Muscle layer of duodenum (tissue), 2 donors: ENCODE measurements around the gene USP13.

Experiments
- H3K27ac ChIP-seq: one replicate; pipeline ENCODE4 v1.7.0; 2013; ENCODE audit warnings: mild to moderate bottlenecking, low read length
- H3K27me3 ChIP-seq: one replicate; pipeline ENCODE4 v1.7.0; 2013; ENCODE audit warnings: low read depth, mild to moderate bottlenecking, control low read depth, low read length
- H3K36me3 ChIP-seq, 2 donors: one replicate each; pipeline ENCODE4 v1.7.0; 2013; ENCODE audit warnings: low read length in 2 of 2, control low read depth in 1 of 2, mild to moderate bottlenecking in 1 of 2; ENCODE audit not compliant: insufficient read depth in 2 of 2, control insufficient read depth in 1 of 2
- H3K4me1 ChIP-seq, 2 donors: one replicate each; pipeline ENCODE4 v1.7.0; 2013; ENCODE audit warnings: low read length in 2 of 2, mild to moderate bottlenecking in 2 of 2, control low read depth in 1 of 2, moderate library complexity in 1 of 2; ENCODE audit not compliant: insufficient read depth in 2 of 2, control insufficient read depth in 1 of 2
- H3K4me3 ChIP-seq, 2 donors: one replicate each; pipeline ENCODE4 v1.7.0; 2013; ENCODE audit warnings: low read length in 2 of 2, low read depth in 1 of 2, mild to moderate bottlenecking in 1 of 2
- H3K9me3 ChIP-seq, 2 donors: one replicate each; pipeline ENCODE4 v1.7.0; 2013; ENCODE audit warnings: low read length in 2 of 2, control low read depth in 1 of 2, mild to moderate bottlenecking in 1 of 2; ENCODE audit not compliant: control insufficient read depth in 1 of 2
- donor health status: healthy.

The USP13 gene, protein sequence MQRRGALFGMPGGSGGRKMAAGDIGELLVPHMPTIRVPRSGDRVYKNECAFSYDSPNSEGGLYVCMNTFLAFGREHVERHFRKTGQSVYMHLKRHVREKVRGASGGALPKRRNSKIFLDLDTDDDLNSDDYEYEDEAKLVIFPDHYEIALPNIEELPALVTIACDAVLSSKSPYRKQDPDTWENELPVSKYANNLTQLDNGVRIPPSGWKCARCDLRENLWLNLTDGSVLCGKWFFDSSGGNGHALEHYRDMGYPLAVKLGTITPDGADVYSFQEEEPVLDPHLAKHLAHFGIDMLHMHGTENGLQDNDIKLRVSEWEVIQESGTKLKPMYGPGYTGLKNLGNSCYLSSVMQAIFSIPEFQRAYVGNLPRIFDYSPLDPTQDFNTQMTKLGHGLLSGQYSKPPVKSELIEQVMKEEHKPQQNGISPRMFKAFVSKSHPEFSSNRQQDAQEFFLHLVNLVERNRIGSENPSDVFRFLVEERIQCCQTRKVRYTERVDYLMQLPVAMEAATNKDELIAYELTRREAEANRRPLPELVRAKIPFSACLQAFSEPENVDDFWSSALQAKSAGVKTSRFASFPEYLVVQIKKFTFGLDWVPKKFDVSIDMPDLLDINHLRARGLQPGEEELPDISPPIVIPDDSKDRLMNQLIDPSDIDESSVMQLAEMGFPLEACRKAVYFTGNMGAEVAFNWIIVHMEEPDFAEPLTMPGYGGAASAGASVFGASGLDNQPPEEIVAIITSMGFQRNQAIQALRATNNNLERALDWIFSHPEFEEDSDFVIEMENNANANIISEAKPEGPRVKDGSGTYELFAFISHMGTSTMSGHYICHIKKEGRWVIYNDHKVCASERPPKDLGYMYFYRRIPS

DNA sequence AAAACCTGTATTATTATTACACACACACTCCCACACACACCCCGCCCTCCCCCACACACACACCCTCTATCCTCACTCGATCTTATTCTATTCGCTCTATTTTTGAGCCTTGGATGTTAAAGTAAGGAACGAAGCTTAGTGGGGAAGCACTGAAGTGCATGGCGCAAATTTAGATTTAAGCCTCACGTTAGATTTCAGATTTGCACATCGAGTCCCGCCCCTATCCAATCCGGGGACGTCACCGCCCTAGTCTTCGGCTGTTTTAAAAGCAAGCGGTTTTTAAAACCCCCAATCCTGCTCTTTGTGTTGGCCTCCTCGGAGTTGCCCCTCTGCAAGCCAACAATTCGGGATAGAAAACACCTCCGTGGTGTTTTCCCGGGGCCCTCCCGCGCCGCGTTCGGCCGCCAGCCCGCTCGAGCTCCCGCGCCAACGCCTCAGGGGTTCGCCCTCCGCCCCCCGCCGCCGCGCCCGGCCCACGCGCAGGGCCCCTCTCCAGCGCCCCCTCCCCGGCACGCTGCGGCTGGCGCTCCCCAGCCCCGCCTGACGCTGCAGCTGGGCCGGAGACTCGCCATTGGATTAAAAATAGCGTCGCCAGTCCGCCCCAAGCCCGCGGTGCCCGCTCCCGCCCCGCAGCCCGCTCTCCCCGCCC, at the start of gene USP13:
Gene USP13 (plus strand): TSS at position 594 of the 649 bp plus-strand sequence. CDS start 186 bp downstream, outside the sequence.
- Histone ChIP-seq H3K4me3 (peak within 1 kb of the TSS; percentile 73 to 89), H3K36me3 (no peaks in the 10 kb centered on the region), H3K27me3 (no peaks in the 10 kb centered on the region), H3K27ac (peak within 1 kb of the TSS; percentile 45), H3K4me1 (peaks cover 0 to 5% of the 10 kb centered on the region in 2 donors), H3K9me3 (no peaks in the 10 kb centered on the region)

DNA sequence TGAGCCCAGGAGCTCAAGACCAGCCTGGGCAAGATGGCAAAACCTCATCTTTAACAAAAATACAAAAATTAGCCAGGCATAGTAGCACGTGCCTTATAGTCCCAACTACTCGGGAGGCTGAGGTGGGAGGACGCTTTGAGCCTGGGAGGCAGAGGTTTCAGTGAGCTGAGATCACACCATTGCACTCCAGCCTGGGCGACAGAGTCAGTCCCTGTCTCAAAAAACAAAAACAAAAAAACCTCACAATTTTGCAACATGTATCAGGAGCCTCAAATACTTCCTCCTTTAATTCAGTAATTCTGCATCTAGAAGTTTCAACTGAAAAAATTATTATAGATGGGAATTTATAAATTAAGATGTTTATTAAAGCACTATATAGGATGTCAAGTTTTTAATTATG, 49.5 kb upstream of the USP13 start:
- no peaks in the 10 kb centered on the region for H3K27me3 ChIP-seq
- peaks cover 0 to 29% of the 10 kb centered on the region in 2 donors for H3K4me1 ChIP-seq
- peak overlapping the region in 1 of 2 donors; percentile 99 for H3K4me3 ChIP-seq
- H3K27ac ChIP-seq = no peak overlapping the region
- no peaks in the 10 kb centered on the region for H3K9me3 ChIP-seq
- peaks cover 21 to 38% of the 10 kb centered on the region in 2 donors for H3K36me3 ChIP-seq

DNA sequence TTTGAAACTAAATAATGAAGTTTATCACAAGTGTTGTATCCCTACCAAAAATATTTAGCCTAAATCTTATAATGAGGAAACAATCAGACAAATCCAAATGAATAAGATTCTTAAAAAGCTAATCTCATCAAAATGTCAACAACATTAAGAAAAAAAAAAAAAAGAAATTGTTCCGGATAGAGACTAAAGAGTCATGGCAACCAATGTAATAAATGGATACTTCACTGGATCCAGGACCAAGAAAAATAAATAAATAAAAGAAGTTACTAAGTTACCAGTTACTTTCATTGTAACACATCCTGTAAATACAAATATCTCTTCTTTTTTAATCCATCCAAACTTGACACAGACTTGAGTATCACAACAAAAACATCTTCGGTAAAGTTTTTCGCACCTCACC, 49.0 kb upstream of the USP13 start:
- H3K27me3 ChIP-seq = no peaks in the 10 kb centered on the region
- peak overlapping the region; percentile 99 for H3K4me3 ChIP-seq
- H3K9me3 ChIP-seq = no peaks in the 10 kb centered on the region
- H3K27ac ChIP-seq = peak overlapping the region; percentile 98
- peaks cover 17 to 38% of the 10 kb centered on the region in 2 donors for H3K36me3 ChIP-seq
- peaks cover 0 to 29% of the 10 kb centered on the region in 2 donors for H3K4me1 ChIP-seq

DNA sequence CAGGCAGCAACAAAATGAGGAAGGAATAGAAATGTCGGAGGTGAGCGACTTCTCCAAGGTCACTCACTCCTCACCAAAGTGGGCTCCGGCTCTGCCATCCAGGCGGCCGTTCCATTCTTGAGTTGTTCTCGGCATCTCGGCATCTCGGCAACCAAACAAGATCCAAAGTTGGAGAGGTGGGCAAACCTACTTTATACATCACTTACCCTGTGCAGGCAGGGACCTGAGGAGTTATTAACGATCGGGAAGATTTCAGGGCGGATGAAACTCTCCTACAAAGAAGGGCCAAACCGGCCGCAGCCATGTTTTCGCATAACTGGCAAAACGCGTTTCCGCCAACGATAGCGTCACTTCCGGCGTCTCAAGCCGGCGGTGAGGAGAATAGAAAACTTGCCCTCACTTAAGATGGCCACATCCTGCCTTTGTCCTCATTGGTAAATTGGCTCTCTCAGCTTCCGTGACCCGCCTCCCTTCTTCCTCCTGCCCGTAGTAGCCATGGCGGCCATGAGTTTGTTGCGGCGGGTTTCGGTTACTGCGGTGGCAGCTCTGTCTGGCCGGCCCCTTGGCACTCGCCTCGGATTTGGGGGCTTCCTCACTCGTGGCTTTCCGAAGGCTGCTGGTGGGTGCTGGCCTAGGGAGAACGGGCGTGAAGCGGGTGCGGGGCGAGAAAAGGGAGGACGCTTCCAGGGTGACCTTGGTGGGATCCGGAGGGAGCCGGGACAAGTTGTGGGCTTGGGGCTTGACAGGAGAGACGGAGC, 48.3 kb upstream of the USP13 start, which contains the start of the genes MRPL47 and NDUFB5:
Gene MRPL47 (minus strand): TSS at position 318 of the 758 bp plus-strand sequence. CDS start 14 bp downstream, at position 304.
Gene NDUFB5 (plus strand): TSS at position 474 of the 758 bp plus-strand sequence. CDS start 22 bp downstream, at position 496.
- Histone ChIP-seq H3K4me1 (peaks cover 0 to 33% of the 10 kb centered on the region in 2 donors), H3K36me3 (peaks cover 13 to 36% of the 10 kb centered on the region in 2 donors), H3K27ac (peak within 1 kb of the TSS; percentile 98)

DNA sequence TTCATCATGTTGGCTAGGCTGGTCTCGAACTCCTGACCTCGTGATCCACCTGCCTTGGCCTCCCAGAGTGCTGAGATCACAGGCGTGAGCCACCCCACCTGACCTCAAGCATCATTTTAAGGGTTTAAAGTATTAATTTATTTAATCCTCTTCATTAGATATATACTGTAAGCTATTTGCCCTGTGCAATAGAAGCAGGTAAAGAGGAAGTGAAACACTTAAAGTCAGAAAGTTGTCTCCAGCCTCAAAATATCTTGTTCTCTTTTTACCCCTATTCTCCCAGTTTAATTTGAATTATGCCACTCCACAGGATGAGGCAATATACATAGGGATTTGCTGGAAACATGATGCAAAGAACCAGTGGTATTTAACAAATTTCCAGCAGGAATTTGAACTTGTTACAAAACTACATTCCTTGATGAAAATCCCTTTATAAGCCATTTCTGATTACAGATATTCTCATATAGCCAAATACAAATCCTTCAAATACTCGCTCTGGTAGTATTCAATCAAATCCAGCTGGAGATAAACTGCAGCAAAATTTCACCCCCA, 46.2 kb upstream of the USP13 start:
- Histone ChIP-seq H3K27me3 (no peaks in the 10 kb centered on the region), H3K9me3 (no peaks in the 10 kb centered on the region), H3K4me1 (peaks cover 0 to 34% of the 10 kb centered on the region in 2 donors), H3K36me3 (peaks cover 0 to 25% of the 10 kb centered on the region in 2 donors), H3K27ac (no peak overlapping the region), H3K4me3 (no peak overlapping the region)

More for the DNA sequence above, 48.3 kb upstream of the USP13 start, which contains the start of the genes MRPL47 and NDUFB5:
- no peaks in the 10 kb centered on the region for H3K9me3 ChIP-seq
- H3K27me3 ChIP-seq = no peaks in the 10 kb centered on the region
- H3K4me3 ChIP-seq = peak within 1 kb of the TSS; percentile 99

DNA sequence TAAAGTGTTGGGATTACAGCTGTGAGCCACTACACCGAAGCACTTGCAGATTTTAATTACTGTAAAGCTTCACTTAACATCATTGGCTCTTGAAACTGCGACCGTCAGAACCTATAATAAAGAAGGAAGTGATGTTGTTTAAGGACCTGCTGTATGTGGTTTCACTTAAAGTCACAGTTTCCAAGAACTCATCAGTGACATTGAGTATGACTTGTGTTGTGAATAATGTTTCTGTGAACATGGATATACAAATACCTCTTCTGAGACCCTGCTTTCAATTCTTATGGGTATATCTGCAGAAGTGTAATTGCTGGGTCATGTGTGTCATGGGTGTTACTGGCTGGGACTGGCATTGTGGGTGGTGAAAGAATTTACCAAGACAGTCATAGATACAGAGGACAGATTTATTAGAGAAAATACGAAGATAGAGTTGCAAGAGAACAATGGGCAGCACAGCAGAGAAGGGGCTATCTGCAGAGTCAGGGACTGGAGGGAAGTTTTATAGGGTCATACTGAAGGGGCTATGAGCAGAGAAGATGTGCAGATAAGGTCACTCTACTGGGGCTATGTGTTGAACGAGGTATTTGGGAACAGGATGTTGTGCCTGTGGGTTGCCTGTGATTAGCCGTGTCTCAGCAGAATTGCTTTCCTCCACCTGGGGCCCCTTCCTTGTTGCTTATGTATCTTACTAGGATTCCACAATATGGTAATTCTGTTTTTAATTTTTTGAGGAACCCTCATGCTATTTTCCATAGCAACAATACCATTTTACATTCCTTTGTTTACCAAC, 43.7 kb upstream of the USP13 start:
- Histone ChIP-seq H3K27me3 (no peaks in the 10 kb centered on the region), H3K4me3 (no peak overlapping the region), H3K27ac (no peak overlapping the region), H3K36me3 (peaks cover 0 to 20% of the 10 kb centered on the region in 2 donors), H3K9me3 (no peaks in the 10 kb centered on the region), H3K4me1 (peaks cover 0 to 20% of the 10 kb centered on the region in 2 donors)

DNA sequence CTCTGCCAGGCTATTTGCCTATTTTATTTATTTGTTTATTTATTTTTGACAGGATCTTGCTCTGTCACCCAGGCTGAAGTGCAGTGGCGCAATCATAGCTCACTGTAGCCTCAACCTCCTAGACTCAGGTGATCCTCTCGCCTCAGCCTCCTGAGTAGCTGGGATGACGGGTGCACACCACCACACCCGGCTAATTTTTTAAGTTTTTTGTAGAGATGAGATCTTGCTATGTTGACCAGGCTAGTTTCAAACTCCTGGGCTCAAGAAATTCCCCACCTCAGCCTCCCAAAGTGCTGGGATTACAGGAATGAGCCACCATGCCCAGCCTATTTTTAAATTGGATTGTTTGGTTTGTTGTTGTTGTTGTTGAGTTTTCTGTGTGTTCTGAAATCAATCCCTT, 42.8 kb upstream of the USP13 start:
- Histone ChIP-seq H3K4me1 (peaks cover 0 to 19% of the 10 kb centered on the region in 2 donors), H3K36me3 (peaks cover 0 to 17% of the 10 kb centered on the region in 2 donors)

DNA sequence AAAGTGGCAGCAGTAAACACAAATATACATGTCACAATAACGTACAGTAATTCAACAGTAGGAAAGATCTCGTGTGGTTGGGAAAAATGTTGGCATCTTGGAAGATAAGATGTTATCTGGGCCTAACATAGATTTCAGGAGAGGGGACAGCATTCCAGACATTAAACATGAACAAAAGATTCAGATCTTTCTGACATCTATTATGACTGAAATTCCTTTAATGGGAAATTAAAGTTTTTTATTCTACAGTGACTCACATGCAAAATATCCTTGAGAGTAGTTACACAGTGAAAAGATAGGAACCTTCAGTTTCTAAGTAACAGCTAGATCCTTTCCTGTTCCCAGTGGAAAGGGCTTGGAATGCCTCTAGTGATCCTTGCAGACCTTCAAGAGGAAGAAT, 39.0 kb upstream of the USP13 start:
- Histone ChIP-seq H3K27ac (no peak overlapping the region), H3K4me3 (no peak overlapping the region), H3K36me3 (peaks cover 5 to 31% of the 10 kb centered on the region in 2 donors), H3K27me3 (no peaks in the 10 kb centered on the region), H3K4me1 (peaks cover 0 to 5% of the 10 kb centered on the region in 2 donors), H3K9me3 (no peaks in the 10 kb centered on the region)

More for the DNA sequence above, 42.8 kb upstream of the USP13 start:
- Histone ChIP-seq H3K4me3 (no peak overlapping the region), H3K9me3 (no peaks in the 10 kb centered on the region), H3K27ac (no peak overlapping the region), H3K27me3 (no peaks in the 10 kb centered on the region)

DNA sequence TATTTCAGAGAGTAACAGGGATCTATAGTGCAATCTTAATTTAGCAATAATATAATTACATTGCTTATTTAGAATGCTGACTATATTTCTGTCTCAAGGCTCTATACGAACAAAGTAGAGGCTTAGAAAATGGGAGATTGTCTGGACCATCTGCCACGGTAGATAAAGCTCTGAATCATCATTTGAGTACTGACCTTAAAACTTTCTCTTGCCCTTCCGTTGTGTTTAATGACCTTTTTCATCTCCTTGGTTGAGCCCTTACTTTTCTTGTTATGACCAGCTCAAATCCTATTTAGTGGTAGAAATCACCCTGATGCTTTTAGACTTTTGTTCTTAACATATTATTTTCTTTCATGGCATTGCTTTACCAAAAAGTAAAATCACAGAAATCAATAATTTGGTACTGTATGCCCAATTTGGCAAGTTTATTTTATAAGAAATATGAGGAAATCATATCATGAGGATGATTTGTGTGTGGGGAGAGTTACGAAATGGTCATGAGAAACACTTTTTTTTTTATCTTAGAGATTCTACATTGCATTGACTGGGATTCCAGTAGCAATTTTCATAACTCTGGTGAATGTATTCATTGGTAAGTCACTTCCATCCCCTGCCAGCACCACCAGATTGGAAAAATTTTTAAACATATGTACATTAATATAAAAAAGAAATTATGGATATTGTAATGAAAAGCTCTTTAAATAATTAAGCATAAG, 37.2 kb upstream of the USP13 start:
- H3K36me3 ChIP-seq = peaks cover 7 to 29% of the 10 kb centered on the region in 2 donors
- H3K27me3 ChIP-seq = no peaks in the 10 kb centered on the region

More for the DNA sequence above, 37.2 kb upstream of the USP13 start:
- Histone ChIP-seq H3K27ac (no peak overlapping the region), H3K4me3 (no peak overlapping the region), H3K9me3 (no peaks in the 10 kb centered on the region), H3K4me1 (no peaks in the 10 kb centered on the region)
